Thoracic aorta (tissue), 2 donors: ENCODE data around the gene L3MBTL1. TPM values are rescaled to one million over a fixed set of nuclear protein-coding genes. Genes with fewer than 3 reads are reported as not detected.

ENCODE experiments used
- ATAC-seq: fragments of 150-250 bp; one replicate; pipeline ENCODE4 v1.8.0; 2017; ENCODE audit warnings: low read depth; ENCODE audit not compliant: insufficient number of reproducible peaks, low FRiP score
- DNase-seq: peaks from one replicate; pipeline ENCODE4 v3.0.0-alpha.2; 2020; ENCODE audit warnings: low spot score
- H3K27ac ChIP-seq, 2 donors: fragments of 200-600 bp; sonication (generic); 1 replicate in 1 of 2; 2 replicates in 1 of 2; pipeline ENCODE4 v1.5.1; 2016; ENCODE audit warnings: mild to moderate bottlenecking in 2 of 2, moderate library complexity in 2 of 2
- H3K27me3 ChIP-seq: fragments of 200-600 bp; sonication (generic); replicated peaks from 2 replicates; pipeline ENCODE4 v1.6.0; 2016; ENCODE audit warnings: mild to moderate bottlenecking; ENCODE audit not compliant: insufficient read depth
- H3K36me3 ChIP-seq: fragments of 200-600 bp; sonication (generic); one replicate; pipeline ENCODE4 v1.5.1; 2016
- H3K4me1 ChIP-seq, 2 donors: fragments of 200-600 bp; sonication (generic); 1 replicate in 1 of 2; 2 replicates in 1 of 2; pipeline versions ENCODE4 v1.5.1 to v1.6.0; 2016; ENCODE audit warnings: low read depth in 2 of 2, mild to moderate bottlenecking in 1 of 2; ENCODE audit not compliant: control insufficient read depth in 1 of 2
- H3K4me3 ChIP-seq: fragments of 200-600 bp; sonication (generic); 2 replicates; pipeline ENCODE4 v1.5.1; 2016; ENCODE audit warnings: mild to moderate bottlenecking
- H3K9me3 ChIP-seq: fragments of 200-600 bp; sonication (generic); 2 replicates; pipeline ENCODE4 v1.5.1; 2016
- total RNA-seq, 2 donors: library from RNA; depleted of rRNA; stranded (reverse); fragments of >200 nt; gene quantifications; one replicate each; pipeline versions ENCODE4 v1.1.0 to v1.2.3, GENCODE V29; 2016
- TF ChIP-seq, protein P1 (sequence below): fragments of 200-600 bp; sonication (generic); IDR thresholded peaks from one replicate; pipeline ENCODE4 v1.5.1; 2019; ENCODE audit warnings: antibody characterized with exemption

Gene L3MBTL1
- total RNA-seq, 2 donors from 2014 or later, result 15.3 to 21.4 TPM

DNA sequence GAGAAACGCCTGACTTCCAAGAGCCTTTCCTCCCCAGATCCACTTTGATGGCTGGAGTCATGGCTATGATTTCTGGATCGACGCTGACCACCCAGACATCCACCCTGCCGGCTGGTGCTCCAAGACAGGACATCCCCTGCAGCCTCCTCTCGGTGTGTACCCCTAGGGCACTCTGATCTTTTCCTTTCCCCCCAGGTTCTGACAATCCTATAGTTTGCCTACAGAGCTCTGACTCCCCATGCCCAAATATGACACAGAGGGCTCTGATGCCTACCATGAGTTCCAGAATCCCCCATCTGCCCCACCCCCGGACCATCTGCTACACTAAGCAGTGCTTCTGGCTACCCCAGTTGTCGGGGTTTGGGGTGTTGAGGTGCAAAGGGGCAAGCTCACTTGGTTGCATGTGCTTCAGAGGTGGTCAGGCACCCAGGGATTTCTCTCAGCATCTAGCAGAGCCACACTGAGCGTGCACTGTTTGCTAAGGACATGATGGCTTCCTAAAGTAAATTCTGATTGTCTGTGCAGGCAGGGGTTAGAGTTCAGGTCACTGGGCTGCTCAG, 27.4 kb downstream of the L3MBTL1 start:
- Histone ChIP-seq H3K9me3 (no peaks in the 10 kb centered on the region), H3K27me3 (no peaks in the 10 kb centered on the region), H3K4me1 (no peaks in the 10 kb centered on the region), H3K4me3 (no peak overlapping the region), H3K27ac (no peak overlapping the region), H3K36me3 (peaks cover 7% of the 10 kb centered on the region)
- DNase-seq (no peak), ATAC-seq (no peak)
- TF ChIP-seq, protein P1, sequence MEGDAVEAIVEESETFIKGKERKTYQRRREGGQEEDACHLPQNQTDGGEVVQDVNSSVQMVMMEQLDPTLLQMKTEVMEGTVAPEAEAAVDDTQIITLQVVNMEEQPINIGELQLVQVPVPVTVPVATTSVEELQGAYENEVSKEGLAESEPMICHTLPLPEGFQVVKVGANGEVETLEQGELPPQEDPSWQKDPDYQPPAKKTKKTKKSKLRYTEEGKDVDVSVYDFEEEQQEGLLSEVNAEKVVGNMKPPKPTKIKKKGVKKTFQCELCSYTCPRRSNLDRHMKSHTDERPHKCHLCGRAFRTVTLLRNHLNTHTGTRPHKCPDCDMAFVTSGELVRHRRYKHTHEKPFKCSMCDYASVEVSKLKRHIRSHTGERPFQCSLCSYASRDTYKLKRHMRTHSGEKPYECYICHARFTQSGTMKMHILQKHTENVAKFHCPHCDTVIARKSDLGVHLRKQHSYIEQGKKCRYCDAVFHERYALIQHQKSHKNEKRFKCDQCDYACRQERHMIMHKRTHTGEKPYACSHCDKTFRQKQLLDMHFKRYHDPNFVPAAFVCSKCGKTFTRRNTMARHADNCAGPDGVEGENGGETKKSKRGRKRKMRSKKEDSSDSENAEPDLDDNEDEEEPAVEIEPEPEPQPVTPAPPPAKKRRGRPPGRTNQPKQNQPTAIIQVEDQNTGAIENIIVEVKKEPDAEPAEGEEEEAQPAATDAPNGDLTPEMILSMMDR, result no peak

DNA sequence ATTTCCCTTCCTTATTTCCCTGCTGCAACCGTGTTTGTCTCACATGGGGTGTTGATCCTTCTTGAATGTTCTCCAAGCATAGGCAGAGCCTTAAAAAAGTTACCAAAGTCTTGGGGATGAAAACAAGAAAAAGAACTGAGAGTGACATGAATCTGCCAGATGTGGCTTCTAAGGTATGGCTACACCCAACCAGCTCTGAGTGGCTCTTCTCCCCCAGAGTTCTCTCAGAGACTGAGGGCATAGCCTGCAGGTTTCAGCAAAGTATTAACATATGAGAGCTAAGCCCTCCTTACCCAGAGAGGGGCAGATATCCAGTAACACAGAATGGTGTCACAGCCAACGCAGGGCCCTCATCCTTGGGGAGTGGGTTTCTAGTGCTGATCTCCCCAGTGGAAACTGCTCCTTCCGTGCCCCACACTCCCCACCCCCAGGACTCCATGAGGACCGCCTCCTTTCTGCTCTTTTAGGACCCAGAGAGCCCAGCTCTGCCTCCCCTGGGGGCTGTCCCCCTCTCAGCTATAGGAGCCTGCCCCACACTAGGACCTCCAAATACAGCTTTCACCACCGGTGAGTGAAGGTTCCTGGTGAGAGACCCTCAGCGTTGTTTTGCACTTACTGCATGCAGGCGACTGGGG, 28.0 kb downstream of the L3MBTL1 start:
- Histone ChIP-seq H3K4me1 (no peaks in the 10 kb centered on the region), H3K27ac (no peak overlapping the region), H3K36me3 (peaks cover 7% of the 10 kb centered on the region), H3K27me3 (no peaks in the 10 kb centered on the region), H3K9me3 (no peaks in the 10 kb centered on the region), H3K4me3 (no peak overlapping the region)
- ATAC-seq (no peak), DNase-seq (no peak)
- TF ChIP-seq, protein P1, result no peak

DNA sequence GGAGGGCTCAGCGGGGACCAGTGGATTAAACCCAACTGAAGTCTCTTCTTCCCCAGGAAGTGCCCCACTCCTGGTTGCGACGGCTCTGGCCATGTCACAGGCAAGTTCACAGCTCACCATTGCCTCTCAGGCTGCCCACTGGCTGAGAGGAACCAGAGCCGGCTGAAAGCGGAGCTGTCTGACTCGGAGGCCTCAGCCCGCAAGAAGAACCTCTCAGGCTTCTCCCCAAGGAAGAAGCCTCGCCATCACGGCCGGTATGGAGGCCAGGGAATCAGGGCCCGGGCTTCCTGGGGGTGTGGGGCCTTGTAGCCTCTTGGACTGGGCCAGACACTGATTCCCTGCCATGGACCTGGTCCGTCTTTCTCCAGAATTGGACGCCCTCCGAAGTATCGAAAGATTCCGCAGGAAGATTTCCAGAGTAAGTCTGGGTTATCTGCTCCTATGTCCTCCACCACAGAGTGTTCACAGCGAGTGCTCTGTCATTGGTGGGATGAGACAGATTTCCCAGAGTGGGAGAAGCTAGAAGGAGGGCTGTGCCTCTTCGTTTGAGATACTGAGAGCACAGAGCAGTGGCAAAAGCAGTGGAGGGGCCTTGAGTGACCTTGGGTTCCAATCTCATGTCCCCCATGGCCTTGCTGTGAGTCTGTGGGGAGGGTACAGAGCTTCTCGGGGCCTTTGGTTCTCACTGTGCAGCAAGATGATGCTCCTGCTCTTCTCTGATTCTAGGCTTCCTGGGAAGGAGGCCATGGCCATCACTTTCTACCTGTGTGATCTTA, 28.7 kb downstream of the L3MBTL1 start:
- no peaks in the 10 kb centered on the region for H3K4me1 ChIP-seq
- no peak overlapping the region for H3K4me3 ChIP-seq
- TF ChIP-seq, protein P1, result no peak
- no peak for ATAC-seq
- H3K27ac ChIP-seq, result no peak overlapping the region
- peaks cover 7% of the 10 kb centered on the region for H3K36me3 ChIP-seq
- no peak for DNase-seq
- H3K27me3 ChIP-seq, result no peaks in the 10 kb centered on the region
- no peaks in the 10 kb centered on the region for H3K9me3 ChIP-seq

DNA sequence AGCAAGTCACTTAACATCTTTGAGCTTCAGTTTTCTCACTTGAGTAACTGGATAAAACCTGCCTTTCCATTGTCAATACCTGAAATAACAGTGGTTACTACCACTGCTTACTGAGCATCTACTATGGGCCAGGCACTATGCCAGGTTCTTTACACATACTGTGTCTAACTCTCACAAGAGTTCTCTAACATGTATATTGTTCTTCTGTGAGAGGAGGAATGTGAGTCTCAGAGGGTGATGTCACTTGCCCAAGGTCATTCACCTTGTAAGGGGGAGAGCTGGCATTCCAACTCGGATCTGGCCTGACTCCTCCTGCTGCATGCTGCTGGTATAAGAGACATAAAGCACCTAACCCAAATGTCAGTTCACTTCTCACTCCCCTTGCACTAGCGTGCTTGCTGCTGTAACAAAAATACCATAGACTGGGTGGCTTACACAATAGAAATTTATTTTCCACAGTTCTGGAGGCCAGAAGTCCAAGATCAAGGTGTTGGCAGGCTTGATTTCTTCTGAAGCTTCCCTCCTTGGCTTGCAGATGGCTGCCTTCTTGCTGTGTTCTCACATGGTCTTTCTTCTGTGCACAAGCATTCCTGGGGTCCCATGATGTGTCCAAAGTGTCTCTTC, 29.4 kb downstream of the L3MBTL1 start:
- peaks cover 7% of the 10 kb centered on the region for H3K36me3 ChIP-seq
- DNase-seq (no peak), ATAC-seq (no peak)
- H3K4me1 ChIP-seq, result no peaks in the 10 kb centered on the region
- H3K27ac ChIP-seq, result no peak overlapping the region
- TF ChIP-seq, protein P1, result no peak
- no peak overlapping the region for H3K4me3 ChIP-seq
- H3K27me3 ChIP-seq, result no peaks in the 10 kb centered on the region
- no peaks in the 10 kb centered on the region for H3K9me3 ChIP-seq
